GM21737 (cell line): ENCODE measurements around the gene F13A1.

Experiments
- ATAC-seq: cut with Tn5 transposase; IDR thresholded peaks from one replicate; pipeline ENCODE4 v1.9.1; 2021; ENCODE audit warnings: mild to moderate bottlenecking, moderate library complexity; ENCODE audit not compliant: unreplicated experiment

The F13A1 gene

GRCh38 chr6:6246544-6246943, 73.9 kb downstream of the F13A1 start:
- ATAC-seq, result peak; percentile 60

- ATAC-seq, result no peak
Measured at GRCh38 chr6:6244624-6245023, 75.8 kb downstream of the F13A1 start.

- no peak for ATAC-seq
Measured at GRCh38 chr6:6243846-6244245, 76.6 kb downstream of the F13A1 start.

- no peak for ATAC-seq
Measured at GRCh38 chr6:6239598-6240581, 80.6 kb downstream of the F13A1 start.

GRCh38 chr6:6236730-6237469, 83.6 kb downstream of the F13A1 start:
- ATAC-seq, result no peak

GRCh38 chr6:6235786-6236185, 84.7 kb downstream of the F13A1 start:
- ATAC-seq, result no peak

GRCh38 chr6:6234963-6235362, 85.5 kb downstream of the F13A1 start:
- no peak for ATAC-seq

- ATAC-seq, result no peak
Measured at GRCh38 chr6:6230286-6230685, 90.2 kb downstream of the F13A1 start.

- ATAC-seq, result no peak
Measured at GRCh38 chr6:6227896-6228295, 92.6 kb downstream of the F13A1 start.

GRCh38 chr6:6225885-6226529, 94.5 kb downstream of the F13A1 start:
- ATAC-seq, result no peak

- ATAC-seq, result no peak
Measured at GRCh38 chr6:6224933-6225486, 95.5 kb downstream of the F13A1 start.

GRCh38 chr6:6221787-6222535, 98.5 kb downstream of the F13A1 start:
- no peak for ATAC-seq

GRCh38 chr6:6220718-6221117, 99.7 kb downstream of the F13A1 start:
- no peak for ATAC-seq

GRCh38 chr6:6219716-6220115, 100.7 kb downstream of the F13A1 start:
- no peak for ATAC-seq

- ATAC-seq, result no peak
Measured at GRCh38 chr6:6218759-6219085, 101.7 kb downstream of the F13A1 start.

- no peak for ATAC-seq
Measured at GRCh38 chr6:6217855-6218758, 102.4 kb downstream of the F13A1 start.

GRCh38 chr6:6210994-6211393, 109.5 kb downstream of the F13A1 start:
- ATAC-seq, result no peak

- no peak for ATAC-seq
Measured at GRCh38 chr6:6202886-6203285, 117.6 kb downstream of the F13A1 start.

- ATAC-seq, result no peak
Measured at GRCh38 chr6:6201200-6201599, 119.3 kb downstream of the F13A1 start.

- no peak for ATAC-seq
Measured at GRCh38 chr6:6199678-6200077, 120.8 kb downstream of the F13A1 start.
